Transverse colon (tissue), 3 donors: ENCODE results near the gene CACNA2D2.

Experiments
- CTCF ChIP-seq, 5 experiments: fragments of 200-600 bp in 3 of 5; fragments of 450-650 bp in 2 of 5; sonication (generic) in 3 of 5; IDR thresholded peaks; 1 replicate in 2 of 5; 2 replicates in 3 of 5; pipeline ENCODE4 v1.5.1; 2016 to 2017; ENCODE audit warnings: antibody characterized with exemption in 5 of 5, inconsistent platforms in 3 of 5, mild to moderate bottlenecking in 2 of 5, moderate library complexity in 1 of 5
- EP300 ChIP-seq: sonication (generic); formaldehyde crosslinking; IDR thresholded peaks from one replicate; pipeline ENCODE4 v1.6.1; 2017; ENCODE audit warnings: antibody characterized with exemption, low read depth

GRCh38 chr3:50319181-50319893, 184.1 kb downstream of the CACNA2D2 start:
- no peak for TF ChIP-seq CTCF (IDR thresholded peaks at IDR 0.05)
- TF ChIP-seq EP300, result no peak
